Amniotic epithelial cell (primary cell): Measurements from ENCODE around the gene ROR2.
A peak's percentile ranks its signal among the peaks of the same experiment; 100 is the strongest.
"Not testable (repeated sequence)": the region's sequence is repeated elsewhere in the genome, so short reads cannot be mapped to it uniquely, and the experiment has no call there.

ENCODE experiments used
- DNase-seq: peaks from one replicate; pipeline ENCODE4 v3.0.0-alpha.2; 2010; ENCODE audit warnings: low read depth

ROR2 gene

GRCh38 chr9:91923145-91923544 is 26.9 kb downstream of the ROR2 start:
- no peak for DNase-seq

DNA sequence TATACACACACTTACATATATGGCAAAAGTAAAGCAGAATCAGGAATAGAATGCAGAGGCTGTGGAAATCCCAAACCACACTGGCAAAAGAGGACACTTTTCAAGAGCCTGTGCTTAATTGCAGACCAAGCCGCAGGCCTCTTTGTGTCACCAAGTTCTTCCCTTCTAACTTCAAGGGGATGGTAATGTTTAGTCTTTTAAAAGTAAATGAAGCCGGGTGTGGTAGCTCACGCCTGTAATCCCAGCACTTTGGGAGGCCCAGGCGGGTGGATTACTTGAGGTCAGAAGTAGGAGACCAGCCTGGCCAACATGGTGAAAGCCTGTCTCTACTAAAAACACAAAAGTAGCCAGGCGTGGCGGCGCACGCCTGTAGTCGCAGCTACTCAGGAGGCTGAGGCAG is 28.7 kb downstream of the ROR2 start:
- DNase-seq, result no peak

- no peak for DNase-seq
Observed at GRCh38 chr9:91920630-91921350, 29.2 kb downstream of the ROR2 start.

DNA sequence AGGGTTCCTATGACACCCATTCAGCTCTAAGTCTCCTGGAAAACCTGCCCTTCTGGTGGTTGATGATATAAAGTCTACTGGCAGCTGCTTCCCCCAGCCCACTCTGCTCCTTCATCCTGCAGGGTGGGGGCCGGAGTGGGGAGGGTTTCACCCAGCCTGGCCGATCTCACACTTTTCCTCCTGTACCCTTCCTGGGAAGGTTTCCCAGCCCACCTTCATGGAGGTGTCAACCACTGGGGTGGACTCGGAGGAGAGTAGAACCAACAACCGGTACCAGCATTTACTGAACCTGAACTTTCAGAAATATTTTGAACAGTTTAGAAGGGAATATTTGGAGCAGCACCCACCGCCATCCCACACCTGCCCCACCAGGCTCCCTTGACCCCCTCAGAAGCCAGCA is 30.4 kb downstream of the ROR2 start:
- DNase-seq, result no peak

DNA sequence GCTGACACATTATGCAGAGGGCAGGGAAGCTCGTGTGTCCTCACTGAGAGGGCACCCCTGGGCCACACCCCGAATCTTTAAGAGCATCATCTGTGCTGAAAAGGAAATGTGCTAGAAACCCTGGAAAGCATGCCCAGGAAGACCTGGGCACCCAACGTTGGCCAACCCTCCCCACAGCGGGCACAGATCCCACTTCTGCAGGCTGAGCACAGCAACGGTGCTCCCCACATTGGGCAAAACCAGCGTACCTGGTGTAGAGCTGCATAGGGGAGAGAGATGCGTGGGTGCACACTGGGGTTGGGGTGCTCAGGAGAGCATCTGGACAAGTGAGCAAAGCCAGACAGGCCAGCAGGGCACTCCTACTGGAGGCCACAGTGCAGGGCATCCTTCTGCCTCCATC is 32.6 kb downstream of the ROR2 start:
- DNase-seq, result no peak

- no peak for DNase-seq
Observed at GRCh38 chr9:91915524-91916263, 34.3 kb downstream of the ROR2 start.

- no peak for DNase-seq
Observed at GRCh38 chr9:91914937-91915336, 35.1 kb downstream of the ROR2 start.

GRCh38 chr9:91914404-91914803 is 35.6 kb downstream of the ROR2 start:
- no peak for DNase-seq

GRCh38 chr9:91913986-91914385 is 36.0 kb downstream of the ROR2 start:
- no peak for DNase-seq

DNA sequence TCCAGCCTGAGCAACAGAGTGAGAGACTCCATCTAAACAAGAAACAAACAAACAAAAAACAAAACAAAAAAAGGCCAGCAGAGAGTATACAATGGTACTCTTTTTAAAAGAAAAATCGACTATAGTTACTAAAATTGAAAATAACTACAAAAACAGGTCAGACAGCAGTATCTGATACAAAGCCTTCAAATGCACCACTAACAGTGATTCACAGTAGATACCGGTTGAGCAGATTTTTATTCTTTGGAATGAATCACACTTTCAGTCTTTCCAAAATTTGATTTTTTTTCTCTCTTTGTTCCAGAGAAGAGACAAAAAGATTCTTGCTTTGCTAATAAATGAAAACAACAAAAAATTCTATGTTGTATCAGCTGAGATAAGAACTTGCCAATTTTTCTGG is 36.9 kb downstream of the ROR2 start:
- no peak for DNase-seq

GRCh38 chr9:91911657-91912056 is 38.4 kb downstream of the ROR2 start:
- no peak for DNase-seq

DNA sequence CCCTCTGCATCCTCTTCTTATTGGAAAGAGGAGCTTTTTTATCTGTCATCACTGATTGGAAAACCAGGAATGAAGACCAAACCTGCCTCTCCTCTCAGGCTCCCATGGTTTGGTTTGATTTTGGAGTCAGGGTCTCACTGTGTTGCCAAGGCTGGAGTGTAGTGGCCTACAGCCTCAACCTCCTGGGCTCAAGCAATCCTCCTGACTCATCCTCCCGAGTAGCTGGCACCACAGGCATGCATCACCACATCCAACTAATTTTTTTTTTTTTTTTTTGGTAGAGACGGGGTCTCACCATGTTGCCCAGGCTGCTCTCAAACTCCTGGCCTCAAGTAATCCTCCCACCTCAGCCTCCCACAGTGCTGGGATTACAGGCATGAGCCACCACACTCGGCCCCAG is 40.8 kb downstream of the ROR2 start:
- not testable (repeated sequence) for DNase-seq

GRCh38 chr9:91908746-91909145 is 41.3 kb downstream of the ROR2 start:
- DNase-seq, result no peak

DNA sequence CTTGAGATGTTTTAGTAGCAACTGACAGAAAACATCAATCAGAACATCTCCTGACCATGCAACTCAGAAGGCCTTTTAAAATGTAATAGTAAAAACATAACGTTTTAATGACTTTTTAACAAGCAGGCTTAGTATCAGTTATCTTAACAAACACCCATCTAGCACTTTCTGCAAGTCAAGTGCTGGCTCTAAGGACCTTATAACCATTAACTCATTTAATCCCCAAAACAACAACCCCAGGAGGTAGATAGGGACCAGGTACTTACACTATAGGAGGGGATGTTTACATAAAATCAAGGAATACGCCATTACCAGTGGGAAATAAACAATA is 41.8 kb downstream of the ROR2 start:
- no peak for DNase-seq

DNA sequence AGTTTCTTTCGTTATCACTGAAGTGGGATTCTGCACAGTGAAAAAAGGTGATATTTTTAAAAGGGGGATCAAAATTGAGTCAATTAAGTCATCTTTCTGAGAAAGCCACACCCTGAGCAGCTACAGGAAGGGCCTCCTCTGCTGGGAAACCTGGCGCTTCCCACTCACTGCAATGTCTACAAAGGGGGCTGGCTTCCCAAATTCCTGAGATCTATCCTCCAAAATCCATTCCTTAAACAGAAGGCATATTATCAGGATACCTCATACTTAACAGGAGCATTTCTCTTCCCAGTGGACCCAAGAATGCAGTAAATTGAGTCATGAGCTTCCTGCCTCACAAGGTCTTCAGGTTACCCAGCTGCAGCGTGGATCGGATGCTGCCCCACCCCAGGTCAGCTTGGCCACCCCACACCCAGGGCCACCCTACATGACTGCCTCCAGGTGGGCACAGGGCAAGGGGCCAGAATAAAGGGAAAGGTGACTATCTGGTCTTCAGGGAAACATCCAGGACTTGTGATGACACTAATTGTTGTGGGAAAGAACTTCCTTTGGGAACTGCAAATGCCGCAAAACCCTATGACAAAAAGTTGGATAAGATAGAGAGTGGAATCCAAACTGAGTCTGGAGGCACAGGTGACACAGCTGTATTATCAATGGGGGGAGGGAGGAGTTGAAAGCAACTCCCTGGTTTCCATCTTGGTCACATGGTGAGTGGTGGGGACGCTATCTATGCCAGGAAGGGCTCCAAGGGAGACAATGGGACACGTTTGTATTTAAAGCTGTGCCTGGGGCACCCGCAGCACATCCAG is 42.3 kb downstream of the ROR2 start:
- DNase-seq, result no peak

DNA sequence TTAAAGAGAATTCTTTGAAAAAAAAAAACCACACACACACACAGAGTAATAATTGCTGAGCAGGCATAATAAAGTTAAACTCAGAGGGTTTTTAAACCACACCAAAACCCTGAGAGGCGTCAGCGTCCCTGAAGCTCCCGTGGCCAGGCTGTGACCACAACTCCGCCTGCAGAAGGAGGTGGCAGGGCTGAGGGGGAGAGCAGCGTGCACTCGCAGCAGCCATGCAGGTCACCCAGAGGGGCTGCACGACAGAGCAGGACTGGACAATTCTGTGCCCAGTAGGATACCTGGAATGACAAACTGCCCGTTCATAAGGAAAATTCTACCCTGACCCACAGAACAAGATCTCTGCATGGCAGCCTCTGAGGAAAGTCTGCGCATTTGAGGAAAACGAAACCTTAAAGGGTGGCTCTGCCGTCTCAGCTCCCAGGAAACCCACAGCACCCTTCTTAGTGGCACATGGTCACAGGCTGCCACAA is 44.0 kb downstream of the ROR2 start:
- no peak for DNase-seq

- DNase-seq, result no peak
Observed at GRCh38 chr9:91905237-91905650, 44.8 kb downstream of the ROR2 start.

GRCh38 chr9:91904588-91905236 is 45.3 kb downstream of the ROR2 start:
- no peak for DNase-seq

DNA sequence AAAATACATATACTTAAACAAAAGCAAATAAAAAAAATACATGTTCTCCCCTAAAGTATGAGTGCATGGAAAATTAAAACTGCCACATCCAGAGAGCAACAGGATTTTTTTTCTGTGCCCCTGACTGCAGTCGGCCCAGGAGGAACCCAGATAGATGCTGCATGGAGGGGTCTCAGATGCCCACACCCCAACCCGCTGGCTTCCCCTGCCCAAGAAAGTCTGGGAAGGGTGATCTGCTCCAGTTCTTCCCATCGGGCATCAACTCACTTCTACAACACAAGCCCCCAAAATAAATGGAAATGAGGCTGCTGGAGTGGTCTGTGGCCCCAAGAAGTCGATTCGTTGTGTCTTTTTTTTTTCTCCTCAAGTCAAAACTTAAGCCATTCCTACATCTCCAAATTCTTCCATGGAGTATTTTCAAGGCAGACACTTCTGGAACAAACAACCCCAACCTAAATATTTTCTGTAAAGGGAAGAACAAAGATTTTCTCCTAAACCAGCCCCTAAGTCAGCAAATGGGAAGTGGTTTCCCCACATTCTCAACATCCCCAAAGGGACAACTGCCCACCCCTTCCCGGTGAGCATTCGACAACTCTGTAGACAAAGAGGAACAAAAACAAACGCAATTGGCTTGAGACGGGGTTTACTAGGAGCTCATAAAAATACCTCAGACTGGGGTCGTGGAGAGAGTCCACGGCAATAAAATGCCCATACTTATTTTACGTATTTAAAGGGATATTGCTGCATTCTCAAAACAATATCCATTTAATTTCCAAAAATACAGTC is 46.7 kb downstream of the ROR2 start:
- no peak for DNase-seq

- no peak for DNase-seq
Observed at GRCh38 chr9:91902475-91903125, 47.4 kb downstream of the ROR2 start.

GRCh38 chr9:91900797-91901177 is 49.2 kb downstream of the ROR2 start:
- peak; percentile 31 for DNase-seq
